Ishikawa (cell line): ENCODE measurements around the gene MVP.

Source experiments
- CEBPB ChIP-seq: IDR thresholded peaks from 2 replicates; pipeline ENCODE4 v1.6.1; 2012
- CREB1 ChIP-seq: IDR thresholded peaks from 2 replicates; pipeline ENCODE4 v1.6.1; 2012; ENCODE audit warnings: low read depth
- EGR1 ChIP-seq: IDR thresholded peaks from 2 replicates; pipeline ENCODE4 v1.6.1; 2012
- EP300 ChIP-seq: IDR thresholded peaks from 2 replicates; pipeline ENCODE4 v1.6.1; 2012; ENCODE audit warnings: borderline replicate concordance
- FOXM1 ChIP-seq: IDR thresholded peaks from 2 replicates; pipeline ENCODE4 v1.6.1; 2012; ENCODE audit warnings: low read depth, borderline replicate concordance
- MAX ChIP-seq: IDR thresholded peaks from 2 replicates; pipeline ENCODE4 v1.6.1; 2012
- NFIC ChIP-seq: IDR thresholded peaks from 2 replicates; pipeline ENCODE4 v1.6.1; 2012
- RAD21 ChIP-seq: IDR thresholded peaks from 2 replicates; pipeline ENCODE4 v1.6.1; 2012; ENCODE audit warnings: low read depth
- REST ChIP-seq: IDR thresholded peaks from 2 replicates; pipeline ENCODE4 v1.6.1; 2012; ENCODE audit warnings: low read depth, mild to moderate bottlenecking
- TAF1 ChIP-seq: IDR thresholded peaks from 2 replicates; pipeline ENCODE4 v1.6.1; 2012; ENCODE audit warnings: low read depth, mild to moderate bottlenecking
- TCF12 ChIP-seq: IDR thresholded peaks from 2 replicates; pipeline ENCODE4 v1.6.1; 2012; ENCODE audit warnings: low read depth
- TEAD4 ChIP-seq: IDR thresholded peaks from 2 replicates; pipeline ENCODE4 v1.6.1; 2012
- YY1 ChIP-seq: IDR thresholded peaks from 2 replicates; pipeline ENCODE4 v1.6.1; 2012; ENCODE audit warnings: low read depth
- ZBTB7A ChIP-seq: IDR thresholded peaks from 2 replicates; pipeline ENCODE4 v1.6.1; 2012; ENCODE audit warnings: low read depth
- TF ChIP-seq, protein P1 (sequence below): IDR thresholded peaks from 2 replicates; pipeline ENCODE4 v1.6.1; 2012

Gene MVP

GRCh38 chr16:29858149-29858849, 38.0 kb downstream of the MVP start:
- TF ChIP-seq RAD21 = no peak
- TF ChIP-seq YY1 = no peak
- no peak for TF ChIP-seq REST
- TF ChIP-seq MAX = no peak
- no peak for TF ChIP-seq EP300
- TF ChIP-seq TCF12 = no peak
- TF ChIP-seq FOXM1 = no peak

DNA sequence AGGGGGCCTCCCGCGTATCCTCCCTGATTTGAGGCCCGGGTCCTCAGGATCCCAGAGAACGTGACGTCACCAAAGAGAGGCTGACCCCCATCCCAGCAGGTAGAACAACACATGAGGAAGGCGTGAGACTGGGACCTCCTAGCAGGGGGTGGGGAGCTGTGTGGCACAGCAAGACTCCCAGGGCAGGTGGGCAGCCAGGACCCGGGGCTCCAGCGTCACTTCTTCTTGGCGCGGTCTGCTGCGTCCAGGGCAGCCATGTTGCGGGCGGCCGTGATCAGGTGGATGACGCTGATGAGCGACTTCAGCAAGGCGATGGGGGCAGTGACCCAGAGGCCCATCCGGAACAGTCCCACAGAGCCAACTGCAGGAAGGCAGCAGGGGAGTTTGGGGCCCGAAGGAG, 38.7 kb downstream of the MVP start:
- TF ChIP-seq, protein P1, sequence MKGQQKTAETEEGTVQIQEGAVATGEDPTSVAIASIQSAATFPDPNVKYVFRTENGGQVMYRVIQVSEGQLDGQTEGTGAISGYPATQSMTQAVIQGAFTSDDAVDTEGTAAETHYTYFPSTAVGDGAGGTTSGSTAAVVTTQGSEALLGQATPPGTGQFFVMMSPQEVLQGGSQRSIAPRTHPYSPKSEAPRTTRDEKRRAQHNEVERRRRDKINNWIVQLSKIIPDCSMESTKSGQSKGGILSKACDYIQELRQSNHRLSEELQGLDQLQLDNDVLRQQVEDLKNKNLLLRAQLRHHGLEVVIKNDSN = no peak
- TF ChIP-seq TEAD4 = no peak
- no peak for TF ChIP-seq RAD21
- TF ChIP-seq MAX = no peak
- TF ChIP-seq TAF1 = no peak
- no peak for TF ChIP-seq CREB1
- TF ChIP-seq TCF12 = no peak
- TF ChIP-seq EGR1 = no peak
- TF ChIP-seq CEBPB = no peak
- TF ChIP-seq NFIC = no peak
- TF ChIP-seq FOXM1 = no peak
- no peak for TF ChIP-seq EP300

- TF ChIP-seq EP300 = no peak
- no peak for TF ChIP-seq FOXM1
- no peak for TF ChIP-seq ZBTB7A
- TF ChIP-seq TEAD4 = no peak
- no peak for TF ChIP-seq NFIC
- TF ChIP-seq TCF12 = no peak
- no peak for TF ChIP-seq TAF1
- no peak for TF ChIP-seq CEBPB
- no peak for TF ChIP-seq YY1
- TF ChIP-seq REST = no peak
- TF ChIP-seq CREB1 = no peak
- TF ChIP-seq MAX = no peak
Measured at GRCh38 chr16:29860218-29860617, 40.0 kb downstream of the MVP start.

DNA sequence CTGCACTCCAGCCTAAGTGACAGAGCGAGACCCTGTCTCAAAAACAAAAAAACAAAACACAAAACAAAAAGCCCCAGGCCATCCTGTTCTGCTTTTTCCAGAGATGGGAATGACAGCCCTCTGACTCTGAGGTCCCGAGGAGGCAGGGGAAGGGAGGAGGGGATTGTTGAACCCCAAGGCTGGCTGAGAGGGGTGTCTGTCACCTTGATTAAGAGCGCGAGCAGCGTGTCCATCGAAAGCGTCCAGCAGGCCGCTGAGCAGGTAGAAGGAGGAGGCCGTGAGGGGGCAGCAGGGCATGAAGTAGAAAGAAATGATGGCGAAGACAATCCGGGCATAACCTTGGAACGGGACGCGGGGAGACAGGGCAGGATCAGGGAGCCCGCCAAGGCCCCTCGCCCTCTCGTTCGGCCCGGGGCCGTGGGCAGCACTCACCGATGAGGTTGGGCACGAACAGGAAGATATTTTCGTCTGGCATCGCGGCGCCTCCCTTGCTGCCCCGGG, 42.2 kb downstream of the MVP start:
- TF ChIP-seq RAD21 (peak; percentile 29; the same call in 1 of the 2 replicates), FOXM1 (no peak)

DNA sequence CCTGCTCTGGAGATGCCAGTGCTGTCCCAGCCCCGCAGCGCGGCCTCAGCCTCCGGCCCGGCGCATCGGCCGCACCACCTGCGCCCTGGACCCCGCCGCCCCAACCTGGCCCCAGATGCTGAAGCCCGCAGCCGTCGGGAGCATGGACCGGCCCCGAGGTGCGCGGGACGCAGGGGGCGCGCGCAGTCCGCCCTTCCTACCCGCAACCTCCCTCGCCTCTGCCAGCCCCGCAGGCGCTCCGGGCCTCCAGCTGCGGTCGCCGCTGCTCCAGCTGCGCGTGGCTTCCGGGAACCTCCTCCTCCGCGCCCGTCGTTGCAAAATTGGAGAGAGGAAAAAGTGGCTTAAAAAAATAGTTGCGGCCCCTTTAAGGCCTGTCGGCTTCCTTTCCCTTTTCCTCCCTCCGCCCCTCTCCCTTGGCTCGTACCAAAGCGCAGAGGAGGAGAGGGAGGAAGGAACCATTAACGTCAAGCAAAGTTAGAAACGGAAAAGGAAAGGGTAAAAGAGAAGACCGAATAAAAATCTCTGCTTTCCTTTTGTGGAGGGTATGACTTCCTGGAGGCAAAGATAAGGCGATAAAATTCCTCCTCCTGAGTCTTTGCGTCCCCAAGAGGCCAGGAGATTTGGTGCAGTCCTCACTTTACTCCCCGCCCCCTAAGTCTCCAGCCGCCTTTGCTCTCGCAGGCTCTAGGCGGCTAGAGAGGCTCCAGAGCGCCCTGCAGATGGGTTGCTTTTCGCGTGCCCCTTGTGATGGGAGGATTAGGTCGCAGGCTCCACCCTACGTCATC, 42.8 kb downstream of the MVP start, which contains the start of gene CDIPT:
TSS of gene CDIPT (minus strand) at position 343 of the 785 bp plus-strand sequence. CDS start 369 bp downstream, outside the sequence.
- TF ChIP-seq TAF1 (0 out of 2 replicates have a peak, but pooled peaks have one; percentile 47), TEAD4 (no peak), FOXM1 (peak; percentile 35; the same call in 1 of the 2 replicates), CREB1 (0 out of 2 replicates have a peak, but pooled peaks have one; percentile 45), NFIC (no peak), YY1 (peak; percentile 48; the same call in 1 of the 2 replicates), ZBTB7A (no peak), MAX (peak; percentile 83), RAD21 (no peak; the same call in 1 of the 2 replicates), CEBPB (no peak), EGR1 (no peak), EP300 (peak; percentile 43; the same call in 1 of the 2 replicates), TCF12 (peak; percentile 27; the same call in 1 of the 2 replicates), REST (no peak)
- TF ChIP-seq, protein P1 = 0 out of 2 replicates have a peak, but pooled peaks have one; percentile 19
